Measurements from ENCODE around the gene MTRR.
A peak's percentile ranks its signal among the peaks of the same experiment; 100 is the strongest.

MTRR gene

GRCh38 chr5:7868773-7869473 is at the start of gene MTRR, which contains the start of gene FASTKD3:
Gene MTRR (plus strand): TSS chr5:7869148. CDS start chr5:7870795, 1,647 bp downstream.
Gene FASTKD3 (minus strand): TSS chr5:7869031. CDS start chr5:7868083, 948 bp downstream.
- ChIA-PET CTCF (interaction anchor here (1.0 to 9.7 kb wide), 3 partner anchors 10 to 17 kb away, joined by 3 to 98 read pairs (median 6); no protein-coding TSS in a partner anchor), POLR2A (interaction anchor here (1.5 kb wide), 1 partner anchor 11 kb away, joined by 11 read pairs; no protein-coding TSS in a partner anchor)
- TF ChIP-seq CTCF (IDR thresholded peaks at IDR 0.05; ENCODE audit: insufficient read depth, low read length, missing control alignments), result no peak
- peak within 1 kb of the TSS; percentile 86 for H3K4me3 ChIP-seq (ENCODE audit: low read depth, low read length)
- peak; percentile 41 for DNase-seq (ENCODE audit: low read depth, low spot score)

- TF ChIP-seq CTCF (IDR thresholded peaks at IDR 0.05; ENCODE audit: insufficient read depth, low read length, missing control alignments), result no peak
- no peak for DNase-seq (ENCODE audit: low read depth, low spot score)
- ChIA-PET POLR2A (no interaction called here), CTCF (interaction anchor here (3.0 kb wide), 1 partner anchor 8 kb away, joined by 9 read pairs; no protein-coding TSS in a partner anchor)
- no peak overlapping the region for H3K4me3 ChIP-seq (ENCODE audit: low read depth, low read length)
Observed at GRCh38 chr5:7822449-7822848, 46.5 kb upstream of the MTRR start.

GRCh38 chr5:7823594-7823993 is 45.4 kb upstream of the MTRR start:
- no peak overlapping the region for H3K4me3 ChIP-seq (ENCODE audit: low read depth, low read length)
- CTCF ChIA-PET, result interaction anchor here (1.3 to 3.0 kb wide), 2 partner anchors 9 to 22 kb away, joined by 3 to 9 read pairs; no protein-coding TSS in a partner anchor
- POLR2A ChIA-PET, result no interaction called here
- DNase-seq (ENCODE audit: low read depth, low spot score), result no peak
- no peak for TF ChIP-seq CTCF (IDR thresholded peaks at IDR 0.05; ENCODE audit: insufficient read depth, low read length, missing control alignments)

GRCh38 chr5:7824995-7825394 is 44.0 kb upstream of the MTRR start:
- TF ChIP-seq CTCF (IDR thresholded peaks at IDR 0.05; ENCODE audit: insufficient read depth, low read length, missing control alignments), result no peak
- CTCF ChIA-PET, result interaction anchor here (1.3 to 3.0 kb wide), 2 partner anchors 10 to 21 kb away, joined by 3 to 9 read pairs; no protein-coding TSS in a partner anchor
- POLR2A ChIA-PET, result no interaction called here

GRCh38 chr5:7825630-7826029 is 43.3 kb upstream of the MTRR start:
- CTCF ChIA-PET, result no interaction called here
- POLR2A ChIA-PET, result no interaction called here

More at GRCh38 chr5:7824995-7825394, 44.0 kb upstream of the MTRR start:
- DNase-seq (ENCODE audit: low read depth, low spot score), result no peak
- no peak overlapping the region for H3K4me3 ChIP-seq (ENCODE audit: low read depth, low read length)

More at GRCh38 chr5:7825630-7826029, 43.3 kb upstream of the MTRR start:
- no peak for TF ChIP-seq CTCF (IDR thresholded peaks at IDR 0.05; ENCODE audit: insufficient read depth, low read length, missing control alignments)
- H3K4me3 ChIP-seq (ENCODE audit: low read depth, low read length), result no peak overlapping the region
- DNase-seq (ENCODE audit: low read depth, low spot score), result no peak
